HG03565 (cell line): ENCODE data around the gene DGKQ.
A peak's percentile ranks its signal among the peaks of the same experiment; 100 is the strongest.

Experiments used
- ATAC-seq: cut with Tn5 transposase; IDR thresholded peaks from one replicate; pipeline ENCODE4 v1.9.1; 2021; ENCODE audit warnings: mild to moderate bottlenecking, moderate library complexity; ENCODE audit not compliant: unreplicated experiment

DGKQ gene

GRCh38 chr4:996030-996996, 22.9 kb upstream of the DGKQ start:
- ATAC-seq = no peak

- no peak for ATAC-seq
These were observed 22.1 kb upstream of the DGKQ start for GRCh38 chr4:995311-996026.

GRCh38 chr4:993111-994029, 20.0 kb upstream of the DGKQ start, which contains the start of gene SLC26A1:
TSS of gene SLC26A1 (minus strand) at chr4:993404. CDS start at chr4:991703, 1,701 bp downstream.
- ATAC-seq = no peak

- ATAC-seq = no peak
These were observed 19.1 kb upstream of the DGKQ start for GRCh38 chr4:992297-993110.

- no peak for ATAC-seq
These were observed 18.3 kb upstream of the DGKQ start for GRCh38 chr4:991451-992296.

GRCh38 chr4:990746-991367, 17.5 kb upstream of the DGKQ start:
- no peak for ATAC-seq

- ATAC-seq = no peak
These were observed 16.5 kb upstream of the DGKQ start for GRCh38 chr4:989722-990471.

GRCh38 chr4:988726-989721, 15.7 kb upstream of the DGKQ start:
- no peak for ATAC-seq

GRCh38 chr4:987624-988513, 14.5 kb upstream of the DGKQ start:
- ATAC-seq = no peak

GRCh38 chr4:986879-987623, 13.7 kb upstream of the DGKQ start, which contains the start of gene IDUA:
TSS of gene IDUA (plus strand) at chr4:987044. CDS start at chr4:987085, 41 bp downstream.
- peak; percentile 64 for ATAC-seq

- peak; percentile 17 for ATAC-seq
These were observed 13.1 kb upstream of the DGKQ start for GRCh38 chr4:986428-986878.

- no peak for ATAC-seq
These were observed 11.9 kb upstream of the DGKQ start for GRCh38 chr4:985123-985830.

GRCh38 chr4:984336-985054, 11.1 kb upstream of the DGKQ start:
- ATAC-seq = no peak

- ATAC-seq = no peak
These were observed 9.4 kb upstream of the DGKQ start for GRCh38 chr4:982814-983213.
